Measurements from ENCODE around the gene ABCA12.

ABCA12 gene

DNA sequence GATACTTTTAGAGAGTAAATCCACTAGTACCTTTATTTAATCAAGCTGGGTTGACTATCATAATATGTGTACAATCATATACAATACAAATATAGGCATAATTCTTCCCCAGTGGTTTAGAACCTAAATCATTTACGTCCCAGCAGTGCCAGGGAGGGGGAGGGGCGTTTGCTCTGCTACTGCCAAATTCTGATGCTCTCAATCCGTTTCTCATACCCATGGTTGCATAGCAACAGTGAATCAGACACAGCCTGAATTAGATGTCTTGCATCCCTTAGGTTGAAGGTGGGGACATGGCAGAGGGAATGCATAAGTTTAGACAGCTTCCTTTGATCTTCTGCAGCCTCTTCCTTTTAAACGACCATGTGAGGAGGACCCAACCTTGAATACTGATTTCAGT, 135.4 kb downstream of the ABCA12 start:
- H3K9ac ChIP-seq (ENCODE audit: low read depth, low read length): no peak overlapping the region
- H3K36me3 ChIP-seq (ENCODE audit: insufficient read depth, low read length): no peaks in the 10 kb centered on the region
- 56% methylated on average over 4 of the region's 4 CpGs for WGBS
- no peak overlapping the region for H3K27ac ChIP-seq (ENCODE audit: low read depth, low read length)
- no peak overlapping the region for H3K4me3 ChIP-seq (ENCODE audit: low read length)
- H3K9me3 ChIP-seq (ENCODE audit: insufficient read depth, low read depth, low read length): no peaks in the 10 kb centered on the region
- peaks cover 6% of the 10 kb centered on the region for H3K4me1 ChIP-seq (ENCODE audit: insufficient read depth, low read length)
- H3K27me3 ChIP-seq (ENCODE audit: insufficient read depth, low read length): no peaks in the 10 kb centered on the region

DNA sequence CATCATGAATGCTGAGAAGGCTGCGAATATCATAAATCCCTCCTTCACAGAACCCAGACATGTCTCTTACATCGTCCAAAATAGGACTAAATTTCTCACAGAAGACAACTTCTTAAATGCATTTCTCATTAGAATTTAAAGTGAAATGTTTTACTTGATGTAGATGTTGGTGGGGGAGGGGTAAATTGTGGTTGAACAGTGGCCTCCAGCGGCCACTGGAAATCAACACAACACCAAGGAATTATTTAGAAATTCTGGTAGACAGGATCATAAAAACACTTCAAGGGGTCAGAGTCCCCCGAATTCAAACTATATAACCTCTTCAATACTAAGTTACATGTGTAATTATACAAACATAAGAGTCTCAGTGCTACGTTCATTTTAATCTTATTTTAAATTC, 135.9 kb downstream of the ABCA12 start:
- peaks cover 6% of the 10 kb centered on the region for H3K4me1 ChIP-seq (ENCODE audit: insufficient read depth, low read length)
- no peak overlapping the region for H3K27ac ChIP-seq (ENCODE audit: low read depth, low read length)
- no peaks in the 10 kb centered on the region for H3K27me3 ChIP-seq (ENCODE audit: insufficient read depth, low read length)
- H3K9ac ChIP-seq (ENCODE audit: low read depth, low read length): no peak overlapping the region
- H3K36me3 ChIP-seq (ENCODE audit: insufficient read depth, low read length): no peaks in the 10 kb centered on the region
- H3K4me3 ChIP-seq (ENCODE audit: low read length): no peak overlapping the region
- no peaks in the 10 kb centered on the region for H3K9me3 ChIP-seq (ENCODE audit: insufficient read depth, low read depth, low read length)
- WGBS: 54% methylated on average over 2 of the region's 5 CpGs

DNA sequence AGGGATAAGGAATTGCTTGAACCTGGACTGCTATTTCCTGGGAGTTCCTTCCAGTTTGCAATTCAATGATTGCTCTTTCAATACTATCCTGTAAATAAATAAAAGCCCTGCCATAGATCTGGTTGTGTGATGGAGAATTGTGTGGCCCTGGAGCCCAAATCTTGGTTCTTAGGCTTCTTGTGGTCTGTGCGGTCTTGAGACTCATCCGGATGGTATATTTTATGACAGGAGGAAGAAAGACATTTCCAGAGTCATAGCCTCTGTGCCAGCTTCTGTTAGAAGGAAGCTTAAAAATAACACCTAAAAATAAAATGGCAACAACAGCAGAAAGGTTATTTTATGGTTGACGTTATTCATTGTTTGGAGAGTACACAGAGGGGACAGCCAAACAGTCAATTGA, 137.7 kb downstream of the ABCA12 start:
- Histone ChIP-seq H3K4me3 (ENCODE audit: low read length) (no peak overlapping the region), H3K9me3 (ENCODE audit: insufficient read depth, low read depth, low read length) (no peaks in the 10 kb centered on the region), H3K27ac (ENCODE audit: low read depth, low read length) (no peak overlapping the region), H3K9ac (ENCODE audit: low read depth, low read length) (no peak overlapping the region), H3K27me3 (ENCODE audit: insufficient read depth, low read length) (no peaks in the 10 kb centered on the region), H3K36me3 (ENCODE audit: insufficient read depth, low read length) (no peaks in the 10 kb centered on the region), H3K4me1 (ENCODE audit: insufficient read depth, low read length) (peaks cover 6% of the 10 kb centered on the region)
- 95% methylated on average over 3 of the region's 3 CpGs for WGBS

DNA sequence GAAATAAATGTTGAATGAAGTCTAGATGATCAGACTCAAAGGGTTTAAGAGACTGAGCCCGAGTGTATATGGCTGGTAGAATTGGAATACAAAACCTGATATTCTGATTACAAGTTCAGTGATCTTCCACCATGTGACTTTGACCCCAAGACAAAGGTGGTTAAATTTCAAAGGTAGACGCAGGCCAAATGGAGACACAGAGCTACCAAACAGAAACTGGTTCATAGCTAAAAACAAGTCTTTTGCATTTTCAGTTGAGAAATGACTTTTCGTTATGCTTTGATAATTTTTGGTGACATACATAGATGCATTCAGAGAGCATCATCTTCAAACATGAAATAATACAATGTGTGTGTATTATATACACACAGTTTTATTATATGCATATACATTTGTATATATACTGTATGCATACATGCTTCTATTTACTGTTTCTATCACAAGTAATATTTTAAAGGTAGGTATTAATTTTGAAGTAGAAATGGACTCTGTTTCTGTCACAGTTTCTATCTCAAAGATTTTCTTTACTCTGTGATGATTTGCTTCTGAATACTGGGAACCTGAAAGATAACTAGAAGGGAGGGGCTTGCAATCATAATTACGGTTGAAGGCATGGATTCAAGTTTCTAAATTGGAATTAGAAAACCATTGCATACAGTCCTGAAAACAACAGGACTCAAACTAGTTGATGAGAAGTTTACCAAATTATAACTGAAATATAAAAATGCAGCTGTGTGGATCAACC, 142.3 kb downstream of the ABCA12 start:
- no peak overlapping the region for H3K9ac ChIP-seq (ENCODE audit: low read depth, low read length)
- no peaks in the 10 kb centered on the region for H3K27me3 ChIP-seq (ENCODE audit: insufficient read depth, low read length)
- H3K4me3 ChIP-seq (ENCODE audit: low read length): no peak overlapping the region
- H3K36me3 ChIP-seq (ENCODE audit: insufficient read depth, low read length): no peaks in the 10 kb centered on the region
- no peaks in the 10 kb centered on the region for H3K9me3 ChIP-seq (ENCODE audit: insufficient read depth, low read depth, low read length)
- no peaks in the 10 kb centered on the region; the same call in 1 of the 2 replicates for H3K4me1 ChIP-seq (ENCODE audit: insufficient read depth, low read length)
- 89% methylated on average over 4 of the region's 4 CpGs for WGBS
- H3K27ac ChIP-seq (ENCODE audit: low read depth, low read length): no peak overlapping the region

DNA sequence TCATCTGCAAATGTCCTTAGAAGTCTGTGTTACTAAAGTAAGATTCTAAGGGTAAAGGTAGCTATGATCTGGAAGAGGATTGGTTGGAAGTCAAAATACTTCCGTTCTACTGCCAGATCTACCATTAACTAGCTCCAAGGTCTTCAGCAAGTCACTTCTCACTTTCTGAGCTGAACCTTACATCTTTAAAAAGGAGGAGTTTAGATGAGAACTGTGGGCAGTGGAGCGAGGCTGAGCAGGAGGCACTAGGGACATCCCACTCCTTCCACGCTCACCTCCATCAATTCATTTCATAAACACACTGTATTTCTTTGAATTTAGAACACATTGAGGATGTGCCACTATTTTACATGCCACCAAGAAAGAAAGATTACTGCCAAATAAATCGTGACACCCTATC, 143.0 kb downstream of the ABCA12 start:
- Histone ChIP-seq H3K9me3 (ENCODE audit: insufficient read depth, low read depth, low read length) (no peaks in the 10 kb centered on the region), H3K4me1 (ENCODE audit: insufficient read depth, low read length) (no peaks in the 10 kb centered on the region; the same call in 1 of the 2 replicates), H3K36me3 (ENCODE audit: insufficient read depth, low read length) (no peaks in the 10 kb centered on the region), H3K4me3 (ENCODE audit: low read length) (no peak overlapping the region), H3K27ac (ENCODE audit: low read depth, low read length) (no peak overlapping the region), H3K27me3 (ENCODE audit: insufficient read depth, low read length) (no peaks in the 10 kb centered on the region), H3K9ac (ENCODE audit: low read depth, low read length) (no peak overlapping the region)
- WGBS: 91% methylated on average over 3 of the region's 4 CpGs

DNA sequence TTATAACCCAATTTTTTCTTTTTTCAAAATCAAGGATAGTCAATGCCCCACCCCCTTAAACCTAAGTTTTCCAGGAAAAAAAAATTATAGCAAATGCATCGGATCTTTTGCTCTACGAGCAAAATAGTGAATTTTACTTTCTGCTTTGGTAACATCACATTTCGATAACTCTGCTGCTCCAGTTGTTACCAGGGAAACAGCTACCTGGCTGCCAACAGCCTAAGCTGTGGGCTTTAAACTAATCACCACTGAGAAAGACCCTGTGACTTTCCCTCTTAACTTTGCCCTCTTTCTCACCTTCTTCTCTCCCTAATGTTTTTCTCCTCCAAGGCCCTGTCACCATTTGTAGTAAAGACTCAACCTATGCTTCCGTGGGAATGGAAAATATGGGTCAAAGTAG, 145.5 kb downstream of the ABCA12 start:
- no peaks in the 10 kb centered on the region for H3K27me3 ChIP-seq (ENCODE audit: insufficient read depth, low read length)
- no peaks in the 10 kb centered on the region for H3K9me3 ChIP-seq (ENCODE audit: insufficient read depth, low read depth, low read length)
- H3K4me3 ChIP-seq (ENCODE audit: low read length): no peak overlapping the region
- H3K36me3 ChIP-seq (ENCODE audit: insufficient read depth, low read length): no peaks in the 10 kb centered on the region
- H3K27ac ChIP-seq (ENCODE audit: low read depth, low read length): no peak overlapping the region
- H3K9ac ChIP-seq (ENCODE audit: low read depth, low read length): no peak overlapping the region
- WGBS: 98% methylated on average over 4 of the region's 4 CpGs
- no peaks in the 10 kb centered on the region; the same call in 1 of the 2 replicates for H3K4me1 ChIP-seq (ENCODE audit: insufficient read depth, low read length)

DNA sequence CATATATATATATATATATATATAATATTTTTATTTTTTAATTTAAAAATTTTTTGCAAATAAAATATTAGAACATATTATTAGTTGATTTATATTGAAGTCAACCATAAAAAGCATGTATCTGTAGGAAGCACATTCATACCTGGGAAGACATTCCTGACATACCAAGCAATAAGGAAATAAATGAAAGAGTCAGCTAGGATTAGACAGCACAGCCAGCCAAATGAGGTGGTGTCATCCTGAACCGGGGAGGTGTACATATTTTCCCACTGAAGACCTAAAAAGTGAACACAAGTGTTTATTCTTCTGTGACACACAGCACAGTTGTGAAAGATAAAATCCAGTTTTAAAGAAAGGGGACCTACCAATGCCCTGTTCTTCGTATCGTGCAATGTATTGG, 149.2 kb downstream of the ABCA12 start:
- 96% methylated on average over 3 of the region's 3 CpGs for WGBS
- Histone ChIP-seq H3K36me3 (ENCODE audit: insufficient read depth, low read length) (no peaks in the 10 kb centered on the region), H3K27me3 (ENCODE audit: insufficient read depth, low read length) (no peaks in the 10 kb centered on the region), H3K27ac (ENCODE audit: low read depth, low read length) (no peak overlapping the region), H3K4me3 (ENCODE audit: low read length) (no peak overlapping the region), H3K9me3 (ENCODE audit: insufficient read depth, low read depth, low read length) (no peaks in the 10 kb centered on the region), H3K4me1 (ENCODE audit: insufficient read depth, low read length) (no peaks in the 10 kb centered on the region), H3K9ac (ENCODE audit: low read depth, low read length) (no peak overlapping the region)

DNA sequence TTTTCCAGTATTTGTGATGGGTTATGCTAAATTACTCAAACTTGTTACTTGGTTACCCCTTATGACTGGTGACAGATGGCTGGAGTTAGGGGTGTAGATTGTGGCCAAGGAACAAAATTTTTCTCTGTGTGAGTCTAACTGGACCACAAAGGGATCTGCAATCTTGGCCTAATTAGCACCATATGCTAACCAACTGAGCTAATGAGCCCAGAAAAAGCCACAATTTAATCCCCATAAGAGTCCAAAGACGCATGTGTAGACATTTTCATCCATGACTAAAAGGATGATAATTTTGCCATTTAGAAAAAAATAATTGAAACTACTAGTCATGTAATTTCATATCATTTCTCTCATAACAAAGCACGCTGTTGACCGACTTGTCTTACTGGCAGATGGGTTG, 151.2 kb downstream of the ABCA12 start:
- Histone ChIP-seq H3K27me3 (ENCODE audit: insufficient read depth, low read length) (no peaks in the 10 kb centered on the region), H3K4me3 (ENCODE audit: low read length) (no peak overlapping the region), H3K9me3 (ENCODE audit: insufficient read depth, low read depth, low read length) (no peaks in the 10 kb centered on the region), H3K36me3 (ENCODE audit: insufficient read depth, low read length) (no peaks in the 10 kb centered on the region), H3K27ac (ENCODE audit: low read depth, low read length) (no peak overlapping the region), H3K4me1 (ENCODE audit: insufficient read depth, low read length) (no peaks in the 10 kb centered on the region), H3K9ac (ENCODE audit: low read depth, low read length) (no peak overlapping the region)
- whole genome bisulfite sequencing: 92% methylated on average over 2 of the region's 3 CpGs

DNA sequence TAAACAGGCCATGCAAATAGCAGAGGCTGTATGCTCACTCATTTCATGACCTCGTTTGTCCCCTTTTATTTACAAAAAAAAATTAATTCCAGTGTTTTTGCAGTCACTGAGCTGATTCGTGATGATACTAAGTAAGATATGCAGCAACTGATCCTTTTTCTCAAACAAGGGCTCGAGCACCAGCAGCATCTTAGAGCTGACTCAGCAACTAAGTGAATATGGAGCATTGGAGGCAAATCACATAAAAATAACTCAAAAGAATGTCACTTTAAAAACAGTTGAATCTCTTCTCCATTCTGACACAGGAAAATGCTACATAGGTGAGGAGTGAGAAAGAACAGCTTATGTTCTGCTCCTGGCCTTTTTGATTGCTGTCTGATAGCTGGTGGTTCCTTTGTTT, 152.8 kb downstream of the ABCA12 start:
- Histone ChIP-seq H3K27me3 (ENCODE audit: insufficient read depth, low read length) (no peaks in the 10 kb centered on the region), H3K36me3 (ENCODE audit: insufficient read depth, low read length) (no peaks in the 10 kb centered on the region), H3K9me3 (ENCODE audit: insufficient read depth, low read depth, low read length) (no peaks in the 10 kb centered on the region), H3K9ac (ENCODE audit: low read depth, low read length) (no peak overlapping the region), H3K4me3 (ENCODE audit: low read length) (no peak overlapping the region), H3K27ac (ENCODE audit: low read depth, low read length) (no peak overlapping the region), H3K4me1 (ENCODE audit: insufficient read depth, low read length) (no peaks in the 10 kb centered on the region)
- 94% methylated on average over 3 of the region's 3 CpGs for WGBS

DNA sequence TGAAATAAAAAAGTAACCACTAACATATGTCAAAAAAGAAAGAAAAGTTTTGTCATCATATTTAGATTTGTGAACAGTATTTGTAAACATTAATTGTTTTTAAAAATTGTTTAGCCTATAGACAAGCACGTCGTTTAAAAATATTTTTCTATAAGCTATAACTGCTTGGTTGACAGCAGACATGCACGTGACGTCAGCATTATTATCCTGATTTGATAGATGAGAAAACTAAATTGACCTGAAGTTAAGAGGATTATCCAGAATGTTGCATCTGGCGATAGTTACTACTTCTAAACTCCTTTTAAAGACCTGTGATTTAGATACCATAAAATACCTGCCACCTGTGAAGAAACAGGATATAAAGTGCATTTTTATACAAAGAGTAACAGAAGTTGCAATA, 172.0 kb downstream of the ABCA12 start:
- 95% methylated on average over 4 of the region's 5 CpGs for WGBS

DNA sequence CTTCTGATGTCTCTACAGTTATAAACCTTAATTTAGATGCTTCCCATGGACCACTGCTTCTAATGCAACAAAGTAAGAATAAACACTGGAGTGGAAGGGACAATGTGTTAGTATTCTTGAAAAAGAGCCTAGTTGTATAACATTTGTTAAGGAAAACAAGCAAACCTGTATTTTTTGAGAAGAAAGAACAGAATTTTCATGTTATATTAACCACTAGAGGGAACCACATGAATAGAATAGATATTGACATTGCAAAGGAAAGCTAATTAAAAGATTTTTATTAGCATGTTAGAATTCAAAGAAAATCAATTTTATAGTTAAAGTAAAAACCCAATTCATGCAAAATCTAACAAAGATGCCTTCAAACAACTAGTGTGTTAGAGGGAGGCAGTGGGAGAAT, 177.7 kb downstream of the ABCA12 start:
- no peaks in the 10 kb centered on the region for H3K9me3 ChIP-seq (ENCODE audit: insufficient read depth, low read depth, low read length)
- no peak overlapping the region for H3K27ac ChIP-seq (ENCODE audit: low read depth, low read length)
- H3K9ac ChIP-seq (ENCODE audit: low read depth, low read length): no peak overlapping the region
- no peak overlapping the region for H3K4me3 ChIP-seq (ENCODE audit: low read length)
- no peaks in the 10 kb centered on the region for H3K36me3 ChIP-seq (ENCODE audit: insufficient read depth, low read length)
- H3K27me3 ChIP-seq (ENCODE audit: insufficient read depth, low read length): no peaks in the 10 kb centered on the region
- no peaks in the 10 kb centered on the region for H3K4me1 ChIP-seq (ENCODE audit: insufficient read depth, low read length)

More for the DNA sequence above, 172.0 kb downstream of the ABCA12 start:
- H3K27ac ChIP-seq (ENCODE audit: low read depth, low read length): no peak overlapping the region
- H3K36me3 ChIP-seq (ENCODE audit: insufficient read depth, low read length): no peaks in the 10 kb centered on the region
- no peak overlapping the region for H3K4me3 ChIP-seq (ENCODE audit: low read length)
- no peaks in the 10 kb centered on the region for H3K4me1 ChIP-seq (ENCODE audit: insufficient read depth, low read length)
- no peaks in the 10 kb centered on the region for H3K27me3 ChIP-seq (ENCODE audit: insufficient read depth, low read length)
- H3K9me3 ChIP-seq (ENCODE audit: insufficient read depth, low read depth, low read length): no peaks in the 10 kb centered on the region
- H3K9ac ChIP-seq (ENCODE audit: low read depth, low read length): no peak overlapping the region

DNA sequence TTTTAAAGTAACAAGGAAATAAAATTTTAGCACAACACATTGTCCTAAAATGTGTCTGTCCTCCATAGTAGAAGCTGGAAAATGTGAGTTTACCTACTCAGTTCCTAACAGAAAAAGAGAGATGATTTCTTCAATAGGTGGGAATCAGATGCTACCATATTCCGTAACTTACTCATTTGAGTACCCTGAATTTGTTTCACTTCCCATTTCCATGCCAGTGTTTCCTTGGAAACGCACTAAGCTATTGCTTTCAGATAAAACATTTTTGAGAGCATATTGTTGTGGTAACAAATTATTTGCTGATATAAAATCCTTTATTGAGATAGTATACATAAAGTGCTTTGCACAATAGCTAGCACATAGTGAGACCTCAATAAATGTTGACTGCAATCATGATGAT, 191.5 kb downstream of the ABCA12 start:
- 97% methylated on average over 2 of the region's 2 CpGs for WGBS

More for the DNA sequence above, 191.5 kb downstream of the ABCA12 start:
- H3K4me3 ChIP-seq (ENCODE audit: low read length): no peak overlapping the region
- no peaks in the 10 kb centered on the region for H3K27me3 ChIP-seq (ENCODE audit: insufficient read depth, low read length)
- no peaks in the 10 kb centered on the region for H3K4me1 ChIP-seq (ENCODE audit: insufficient read depth, low read length)
- H3K27ac ChIP-seq (ENCODE audit: low read depth, low read length): no peak overlapping the region
- no peaks in the 10 kb centered on the region for H3K9me3 ChIP-seq (ENCODE audit: insufficient read depth, low read depth, low read length)
- no peaks in the 10 kb centered on the region for H3K36me3 ChIP-seq (ENCODE audit: insufficient read depth, low read length)
- H3K9ac ChIP-seq (ENCODE audit: low read depth, low read length): no peak overlapping the region
